GM21528 (cell line): ENCODE results near the gene FAM72C.
"Not testable (repeated sequence)": the region's sequence is repeated elsewhere in the genome, so short reads cannot be mapped to it uniquely, and the experiment has no call there.

Experiments
- ATAC-seq: cut with Tn5 transposase; IDR thresholded peaks from one replicate; pipeline ENCODE4 v1.9.1; 2021; ENCODE audit warnings: mild to moderate bottlenecking, moderate library complexity; ENCODE audit not compliant: unreplicated experiment, low FRiP score

FAM72C gene

DNA sequence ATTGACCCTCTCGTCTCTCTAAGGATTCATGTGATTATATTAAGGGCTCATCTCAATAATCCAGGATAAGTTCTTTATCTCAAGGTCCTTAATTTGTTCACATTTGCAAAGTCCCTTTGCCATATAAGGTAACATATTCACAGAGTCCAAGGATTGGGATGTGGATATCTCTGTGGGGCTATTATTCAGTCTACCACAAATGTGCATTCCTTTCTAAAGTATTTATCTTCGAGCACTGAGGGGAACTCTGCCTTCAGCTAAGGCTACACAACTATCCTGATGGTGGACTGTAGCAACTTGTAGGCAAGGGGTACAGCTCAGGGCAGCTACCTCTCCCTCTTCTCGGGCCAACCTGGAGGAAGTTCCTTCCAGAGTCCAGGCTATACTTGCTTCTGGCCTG, 53.2 kb downstream of the FAM72C start:
- not testable (repeated sequence) for ATAC-seq

DNA sequence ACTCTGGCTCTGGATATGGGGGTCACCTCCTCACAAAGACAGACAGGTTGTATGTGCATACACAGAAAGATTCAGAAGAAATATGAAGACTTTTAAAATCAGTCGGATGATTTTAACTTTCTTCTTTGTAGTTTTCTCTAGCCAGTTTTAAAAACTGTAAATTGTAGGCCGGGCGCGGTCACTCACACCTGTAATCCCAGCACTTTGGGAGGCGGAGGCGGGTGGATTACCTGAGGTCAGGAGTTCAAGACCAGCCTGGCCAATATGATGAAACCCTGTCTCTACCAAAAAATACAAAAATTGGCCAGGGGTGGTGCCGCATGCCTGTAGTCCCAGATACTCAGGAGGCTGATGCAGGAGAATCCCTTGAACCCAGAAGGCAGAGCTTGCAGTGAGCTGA, 58.1 kb downstream of the FAM72C start:
- ATAC-seq: not testable (repeated sequence)
